LHCN-M2 (cell line): ENCODE results near the gene NR2C1. TPM values are rescaled to one million over a fixed set of nuclear protein-coding genes. Genes with fewer than 3 reads are reported as not detected.
"Not testable (repeated sequence)": the region's sequence is repeated elsewhere in the genome, so short reads cannot be mapped to it uniquely, and the experiment has no call there.

Experiments
- DNase-seq: peaks from one replicate; pipeline ENCODE4 v3.0.0-alpha.2; 2012; ENCODE audit warnings: low read depth
- total RNA-seq: library from RNA; depleted of rRNA; stranded (reverse); fragments of >200 nt; gene quantifications from 2 replicates; pipeline ENCODE4 v1.2.3, GENCODE V29; 2014

The NR2C1 gene
- total RNA-seq, 1 experiment from 2014 or later = 35.4 TPM

GRCh38 chr12:95003213-95003920 lies 70.1 kb downstream of the NR2C1 start, which contains the start of gene NDUFA12:
TSS of gene NDUFA12 (minus strand) at chr12:95003697. CDS start at chr12:95003680, 17 bp downstream.
- DNase-seq = peak; percentile 95

GRCh38 chr12:95002754-95003153 lies 70.7 kb downstream of the NR2C1 start:
- DNase-seq = no peak

- DNase-seq = no peak
Observed at GRCh38 chr12:94998326-94998725, 75.1 kb downstream of the NR2C1 start.

GRCh38 chr12:94997726-94998125 lies 75.7 kb downstream of the NR2C1 start:
- no peak for DNase-seq

- no peak for DNase-seq
Observed at GRCh38 chr12:94997061-94997460, 76.4 kb downstream of the NR2C1 start.

- DNase-seq = peak; percentile 59
Observed at GRCh38 chr12:94994312-94994711, 79.1 kb downstream of the NR2C1 start.

- DNase-seq = not testable (repeated sequence)
Observed at GRCh38 chr12:94993855-94994254, 79.6 kb downstream of the NR2C1 start.

GRCh38 chr12:94990222-94990621 lies 83.2 kb downstream of the NR2C1 start:
- DNase-seq = no peak

GRCh38 chr12:94988471-94988870 lies 84.9 kb downstream of the NR2C1 start:
- no peak for DNase-seq

- DNase-seq = no peak
Observed at GRCh38 chr12:94987801-94988200, 85.6 kb downstream of the NR2C1 start.

- no peak for DNase-seq
Observed at GRCh38 chr12:94987076-94987669, 86.2 kb downstream of the NR2C1 start.

GRCh38 chr12:94985099-94985498 lies 88.3 kb downstream of the NR2C1 start:
- not testable (repeated sequence) for DNase-seq

- DNase-seq = no peak
Observed at GRCh38 chr12:94983321-94983720, 90.1 kb downstream of the NR2C1 start.

GRCh38 chr12:94982456-94982855 lies 91.0 kb downstream of the NR2C1 start:
- peak; percentile 34 for DNase-seq

GRCh38 chr12:94980577-94980976 lies 92.8 kb downstream of the NR2C1 start:
- peak; percentile 54 for DNase-seq

- DNase-seq = no peak
Observed at GRCh38 chr12:94979941-94980340, 93.5 kb downstream of the NR2C1 start.

- no peak for DNase-seq
Observed at GRCh38 chr12:94977766-94978468, 95.5 kb downstream of the NR2C1 start.

- peak; percentile 98 for DNase-seq
Observed at GRCh38 chr12:94973221-94973620, 100.2 kb downstream of the NR2C1 start.

GRCh38 chr12:94972795-94973194 lies 100.6 kb downstream of the NR2C1 start:
- no peak for DNase-seq

- no peak for DNase-seq
Observed at GRCh38 chr12:94971923-94972322, 101.5 kb downstream of the NR2C1 start.

- no peak for DNase-seq
Observed at GRCh38 chr12:94970560-94970959, 102.9 kb downstream of the NR2C1 start.
